ENCODE data around the gene FAM90A26. TPM values are rescaled to one million over a fixed set of nuclear protein-coding genes. Genes with fewer than 3 reads are reported as not detected.
"Not testable (repeated sequence)": the region's sequence is repeated elsewhere in the genome, so short reads cannot be mapped to it uniquely, and the experiment has no call there.

FAM90A26 gene
- total and polyA plus RNA-seq, 2 of the 4 experiments (the other 2 are of a cell fraction), result not detected

DNA sequence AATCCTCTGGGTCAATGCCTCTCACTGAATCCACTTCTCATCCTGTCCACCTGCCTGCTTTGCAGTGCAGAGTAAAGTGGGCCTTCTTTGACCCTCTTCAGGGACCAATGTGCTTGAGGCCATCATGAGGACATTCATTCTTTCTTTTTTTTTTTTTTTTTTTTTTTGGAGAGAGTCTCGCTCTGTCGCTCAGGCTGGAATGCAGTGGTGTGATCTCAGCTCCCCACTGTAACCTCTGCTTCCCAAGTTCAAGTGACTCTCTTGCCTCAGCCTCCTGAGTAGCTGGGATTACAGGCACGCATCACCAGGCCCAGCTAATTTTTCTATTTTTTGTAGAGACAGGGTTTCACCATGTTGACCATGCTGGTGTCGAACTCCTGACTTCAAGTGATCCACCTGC lies 22.8 kb upstream of the FAM90A26 start:
- H3K14ac ChIP-seq (replicated peaks; ENCODE audit: low read depth, low read length); H2BK120ac ChIP-seq (ENCODE audit: low read depth, low read length); H4K20me1 ChIP-seq (ENCODE audit: insufficient read depth, low read length); H3K79me1 ChIP-seq (ENCODE audit: low read depth in 1 of 2, low read length in 2 of 2); H2AK5ac ChIP-seq (ENCODE audit: low read depth, low read length); H3K27ac ChIP-seq (ENCODE audit: insufficient read depth, low read length); H2AK9ac ChIP-seq (replicated peaks; ENCODE audit: low read depth, low read length, poor library complexity); H3K23ac ChIP-seq (ENCODE audit: low read depth, low read length); H2AFZ ChIP-seq (replicated peaks; ENCODE audit: low read length, poor library complexity); H3K4me2 ChIP-seq (ENCODE audit: low read depth, low read length); H2BK15ac ChIP-seq (ENCODE audit: low read depth, low read length); H4K5ac ChIP-seq (ENCODE audit: low read depth, low read length); H3K56ac ChIP-seq (ENCODE audit: extremely low read depth, insufficient read depth, low read length); CTCF ChIA-PET; H3K27me3 ChIP-seq (ENCODE audit: control insufficient read depth, insufficient read depth, low read length); H3K4me1 ChIP-seq (ENCODE audit: control insufficient read depth, insufficient read depth, low read length); ATAC-seq (ENCODE audit: low read depth); H3K9ac ChIP-seq (ENCODE audit: low read depth, low read length); H4K91ac ChIP-seq (ENCODE audit: insufficient read depth, low read depth, low read length); BruUV-seq (replicated peaks); DNase-seq; H2BK5ac ChIP-seq (ENCODE audit: low read depth, low read length, poor library complexity, severe bottlenecking); in situ Hi-C loops (cut with MboI; ENCODE audit: low sequenced_read_pairs); dilution Hi-C loops (cut with HindIII; ENCODE audit: low sequenced_read_pairs, unreplicated experiment); H3K36me3 ChIP-seq (ENCODE audit: control insufficient read depth, insufficient read depth, low read length); POLR2A ChIA-PET (ENCODE audit: unreplicated experiment); H2BK20ac ChIP-seq (ENCODE audit: low read depth, low read length); H4K8ac ChIP-seq (ENCODE audit: low read depth in 2 of 2, low read length in 2 of 2); H3K9me1 ChIP-seq (ENCODE audit: insufficient read depth, low read length); H3K4me3 ChIP-seq (ENCODE audit: insufficient read depth, low read depth, low read length); intact Hi-C loops (cut with micrococcal nuclease); H3K4ac ChIP-seq (ENCODE audit: low read depth, low read length); H3K9me3 ChIP-seq (ENCODE audit: control insufficient read depth, insufficient read depth, low read length); H3K18ac ChIP-seq (ENCODE audit: low read depth, low read length): not testable (repeated sequence)
- WGBS, 2 experiments (ENCODE audit: extremely low coverage in 2 of 2, insufficient read length in 1 of 2), result no CpG with 5 or more reads among the region's 4 CpGs

All from IMR-90 (cell line).